Type B pancreatic cell (in vitro differentiated cells): Measurements from ENCODE around the gene PTGDS. TPM values are rescaled to one million over a fixed set of nuclear protein-coding genes. Genes with fewer than 3 reads are reported as not detected.
"Not testable (repeated sequence)": the region's sequence is repeated elsewhere in the genome, so short reads cannot be mapped to it uniquely, and the experiment has no call there.

Source experiments
- DNase-seq: peaks from one replicate; pipeline ENCODE4 v3.0.0; 2021; ENCODE audit warnings: mixed read lengths; ENCODE audit not compliant: unreplicated experiment; ENCODE audit errors: extremely low spot score
- H3K27ac Mint-ChIP-seq: 2 replicates; pipeline ENCODE4 v1.8.0; 2021; ENCODE audit warnings: mild to moderate bottlenecking, mixed read lengths
- H3K27me3 Mint-ChIP-seq: 2 replicates; pipeline ENCODE4 v1.8.0; 2021; ENCODE audit warnings: mixed read lengths
- H3K36me3 Mint-ChIP-seq: 2 replicates; pipeline ENCODE4 v1.8.0; 2021; ENCODE audit warnings: mixed read lengths
- H3K4me1 Mint-ChIP-seq: one replicate; pipeline ENCODE4 v1.8.0; 2021; ENCODE audit warnings: mixed read lengths; ENCODE audit not compliant: unreplicated experiment
- H3K4me3 Mint-ChIP-seq: 2 replicates; pipeline ENCODE4 v1.8.0; 2021; ENCODE audit warnings: mild to moderate bottlenecking, mixed read lengths
- H3K9me3 Mint-ChIP-seq: 2 replicates; pipeline ENCODE4 v1.8.0; 2021; ENCODE audit warnings: mixed read lengths
- total RNA-seq: library from RNA; stranded (reverse); gene quantifications from 2 replicates; pipeline ENCODE4 v1.2.1, GENCODE V29; 2021; ENCODE audit warnings: low replicate concordance
- TF ChIP-seq, protein P1 (sequence below): fragments of 200-600 bp; sonication (generic); conservative IDR thresholded peaks from 2 replicates; pipeline ENCODE4 v1.5.0; 2021; ENCODE audit warnings: antibody characterized with exemption, mild to moderate bottlenecking

PTGDS gene
- total RNA-seq, 1 donor from 2014 or later, result 1.7 TPM

GRCh38 chr9:137000177-137000930 is 23.1 kb downstream of the PTGDS start:
- DNase-seq, result no peak
- H3K9me3 Mint-ChIP-seq, result peaks cover 4% of the 10 kb centered on the region
- no peaks in the 10 kb centered on the region for H3K36me3 Mint-ChIP-seq
- no peaks in the 10 kb centered on the region for H3K4me1 Mint-ChIP-seq
- H3K27me3 Mint-ChIP-seq, result peaks cover 4% of the 10 kb centered on the region
- TF ChIP-seq, protein P1, sequence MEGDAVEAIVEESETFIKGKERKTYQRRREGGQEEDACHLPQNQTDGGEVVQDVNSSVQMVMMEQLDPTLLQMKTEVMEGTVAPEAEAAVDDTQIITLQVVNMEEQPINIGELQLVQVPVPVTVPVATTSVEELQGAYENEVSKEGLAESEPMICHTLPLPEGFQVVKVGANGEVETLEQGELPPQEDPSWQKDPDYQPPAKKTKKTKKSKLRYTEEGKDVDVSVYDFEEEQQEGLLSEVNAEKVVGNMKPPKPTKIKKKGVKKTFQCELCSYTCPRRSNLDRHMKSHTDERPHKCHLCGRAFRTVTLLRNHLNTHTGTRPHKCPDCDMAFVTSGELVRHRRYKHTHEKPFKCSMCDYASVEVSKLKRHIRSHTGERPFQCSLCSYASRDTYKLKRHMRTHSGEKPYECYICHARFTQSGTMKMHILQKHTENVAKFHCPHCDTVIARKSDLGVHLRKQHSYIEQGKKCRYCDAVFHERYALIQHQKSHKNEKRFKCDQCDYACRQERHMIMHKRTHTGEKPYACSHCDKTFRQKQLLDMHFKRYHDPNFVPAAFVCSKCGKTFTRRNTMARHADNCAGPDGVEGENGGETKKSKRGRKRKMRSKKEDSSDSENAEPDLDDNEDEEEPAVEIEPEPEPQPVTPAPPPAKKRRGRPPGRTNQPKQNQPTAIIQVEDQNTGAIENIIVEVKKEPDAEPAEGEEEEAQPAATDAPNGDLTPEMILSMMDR, result no peak
- H3K4me3 Mint-ChIP-seq, result peak overlapping the region; percentile 40
- H3K27ac Mint-ChIP-seq, result peak overlapping the region; percentile 86

GRCh38 chr9:137001857-137002645 is 24.7 kb downstream of the PTGDS start:
- Mint-ChIP-seq H3K27ac (no peak overlapping the region), H3K4me3 (no peak overlapping the region), H3K9me3 (peaks cover 4% of the 10 kb centered on the region), H3K27me3 (peaks cover 4% of the 10 kb centered on the region), H3K4me1 (no peaks in the 10 kb centered on the region), H3K36me3 (no peaks in the 10 kb centered on the region)
- TF ChIP-seq, protein P1, result no peak
- no peak for DNase-seq

GRCh38 chr9:137002646-137003041 is 25.3 kb downstream of the PTGDS start:
- Mint-ChIP-seq H3K9me3 (peaks cover 4% of the 10 kb centered on the region), H3K36me3 (no peaks in the 10 kb centered on the region), H3K4me3 (no peak overlapping the region)

DNA sequence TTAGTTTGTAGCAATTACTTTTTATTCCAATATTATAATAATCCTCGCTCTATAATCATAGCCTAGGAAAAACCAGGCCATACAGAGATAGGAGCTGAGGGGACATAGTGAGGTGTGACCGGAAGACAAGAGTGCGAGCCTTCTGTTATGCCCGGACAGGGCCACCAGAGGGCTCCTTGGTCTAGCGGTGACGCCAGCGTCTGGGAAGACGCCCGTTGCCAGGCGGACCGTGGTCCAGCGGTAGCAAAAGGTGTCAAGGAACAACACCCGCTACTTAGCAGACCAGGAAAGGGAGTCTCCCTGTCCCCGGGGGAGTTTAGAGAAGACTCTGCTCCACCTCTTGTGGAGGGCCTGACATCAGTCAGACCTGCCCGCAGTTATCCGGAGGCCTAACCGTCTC is 27.0 kb downstream of the PTGDS start:
- TF ChIP-seq, protein P1, result peak; percentile 63
- DNase-seq, H3K27me3 Mint-ChIP-seq, H3K27ac Mint-ChIP-seq, H3K4me1 Mint-ChIP-seq, H3K9me3 Mint-ChIP-seq, H3K4me3 Mint-ChIP-seq, H3K36me3 Mint-ChIP-seq: not testable (repeated sequence)

More at GRCh38 chr9:137002646-137003041, 25.3 kb downstream of the PTGDS start:
- no peak for DNase-seq
- TF ChIP-seq, protein P1, result no peak
- Mint-ChIP-seq H3K27ac (no peak overlapping the region), H3K4me1 (no peaks in the 10 kb centered on the region), H3K27me3 (peaks cover 2% of the 10 kb centered on the region)

DNA sequence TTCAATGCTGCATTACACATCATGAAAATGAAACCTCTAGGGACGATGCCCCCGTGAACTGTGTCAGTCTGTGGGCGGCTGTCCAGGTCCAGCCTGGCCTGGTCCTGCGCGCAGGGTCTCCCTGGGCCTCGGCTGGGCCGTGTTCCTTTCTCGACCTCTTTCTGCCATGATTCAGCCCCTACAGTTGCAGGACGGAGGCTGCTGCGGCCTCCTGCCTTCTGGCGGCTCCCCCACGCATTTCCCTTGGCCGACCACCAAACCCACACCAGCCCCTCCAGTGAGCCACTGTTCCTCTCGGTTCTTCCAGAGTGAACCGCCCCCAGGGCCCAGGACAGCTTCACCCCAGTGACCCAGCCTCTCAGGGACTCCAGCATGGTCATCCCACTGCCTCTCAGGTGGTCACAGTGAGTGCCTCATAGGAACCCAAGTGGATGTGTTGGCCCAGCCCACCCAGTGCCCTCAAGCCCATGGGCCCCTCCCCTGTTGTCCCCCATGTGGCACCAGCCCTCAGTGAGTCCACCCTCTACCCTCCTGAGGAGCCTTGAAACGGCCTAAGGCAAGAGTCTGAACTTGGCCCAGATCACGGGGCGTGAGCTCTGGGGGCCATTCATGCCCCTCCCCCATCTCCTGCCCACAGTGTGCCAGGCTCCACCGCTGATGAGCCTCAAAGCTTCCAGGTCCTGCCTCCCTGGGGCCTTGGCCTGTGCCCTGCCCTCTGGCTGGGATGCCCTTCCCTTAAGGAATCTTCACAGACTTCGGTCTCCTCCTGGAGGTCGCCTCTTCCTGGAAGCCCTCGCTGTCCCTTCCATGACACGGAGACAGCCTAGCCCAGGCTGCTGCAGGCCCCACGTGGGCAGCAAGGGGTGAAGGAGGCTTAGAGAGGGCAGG is 29.1 kb downstream of the PTGDS start:
- H3K27ac Mint-ChIP-seq, result no peak overlapping the region
- H3K36me3 Mint-ChIP-seq, result no peaks in the 10 kb centered on the region
- TF ChIP-seq, protein P1, result no peak
- H3K4me1 Mint-ChIP-seq, result no peaks in the 10 kb centered on the region
- DNase-seq, result no peak
- no peaks in the 10 kb centered on the region for H3K27me3 Mint-ChIP-seq
- peaks cover 4% of the 10 kb centered on the region for H3K9me3 Mint-ChIP-seq
- H3K4me3 Mint-ChIP-seq, result no peak overlapping the region
